Caki2 (cell line): ENCODE measurements around the gene UGDH. TPM values are rescaled to one million over a fixed set of nuclear protein-coding genes. Genes with fewer than 3 reads are reported as not detected.
A peak's percentile ranks its signal among the peaks of the same experiment; 100 is the strongest.
"Not testable (repeated sequence)": the region's sequence is repeated elsewhere in the genome, so short reads cannot be mapped to it uniquely, and the experiment has no call there.

ENCODE experiments used
- DNase-seq: peaks from one replicate; pipeline ENCODE4 v3.0.0-alpha.2; 2015; ENCODE audit warnings: low read depth
- in situ Hi-C: cut with HindIII; loops from 2 replicates; pipeline ENCODE4 v1.10.0; 2016; ENCODE audit warnings: low sequenced_read_pairs, low pct_unique_long_range_greater_than_20kb, mixed read lengths
- total RNA-seq: library from RNA; depleted of rRNA; stranded (reverse); fragments of >200 nt; shearing (Covaris generic); gene quantifications from 2 replicates; pipeline ENCODE4 v1.2.3, GENCODE V29; 2014; ENCODE audit warnings: low replicate concordance; rRNA removed

UGDH gene
- total RNA-seq, 1 experiment from 2014 or later: 817 TPM

DNA sequence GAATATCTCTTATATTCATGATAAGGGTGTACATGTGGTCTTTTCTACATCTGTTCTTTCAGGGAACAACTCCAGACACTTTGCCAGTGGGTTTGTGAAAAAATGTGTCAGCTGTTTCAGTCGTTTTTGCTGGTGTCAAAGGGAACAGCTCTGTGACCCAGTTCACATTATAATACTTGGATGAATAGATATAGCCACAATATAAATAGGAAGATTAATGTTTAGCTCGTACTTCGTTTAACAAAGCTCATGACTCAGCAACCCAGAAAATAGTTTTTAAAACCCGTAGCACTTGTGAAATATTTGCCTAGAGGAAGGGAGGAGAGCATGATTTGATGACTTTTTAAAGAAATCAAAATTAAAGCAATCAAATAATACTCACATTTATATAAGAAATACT, 60.5 kb downstream of the UGDH start:
- in situ Hi-C loops: no loop called here

DNA sequence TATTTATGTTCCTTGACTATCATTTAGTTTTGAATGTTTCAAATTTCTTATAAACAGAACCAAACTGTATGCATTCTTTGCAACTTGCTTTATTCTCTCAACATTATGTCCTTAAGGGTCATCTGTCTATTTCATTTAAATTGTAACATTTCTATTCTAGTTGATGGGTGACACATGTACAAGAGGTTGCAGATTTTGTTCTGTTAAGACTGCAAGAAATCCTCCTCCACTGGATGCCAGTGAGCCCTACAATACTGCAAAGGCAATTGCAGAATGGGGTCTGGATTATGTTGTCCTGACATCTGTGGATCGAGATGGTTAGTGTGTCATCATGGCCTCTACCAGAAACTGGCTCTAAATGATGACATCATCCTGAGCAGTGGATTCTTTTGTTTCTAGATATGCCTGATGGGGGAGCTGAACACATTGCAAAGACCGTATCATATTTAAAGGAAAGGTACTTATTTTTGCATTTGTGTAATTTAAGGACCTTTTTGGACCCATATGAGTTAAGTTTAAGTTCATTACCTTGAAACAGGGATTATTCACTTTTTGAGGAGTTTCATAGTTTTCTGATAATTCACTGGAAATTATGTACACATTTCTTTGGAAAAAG, 62.2 kb downstream of the UGDH start:
- in situ Hi-C loops: no loop called here
- DNase-seq: peak; percentile 68

More for the DNA sequence above, 60.5 kb downstream of the UGDH start:
- DNase-seq: peak; percentile 83

DNA sequence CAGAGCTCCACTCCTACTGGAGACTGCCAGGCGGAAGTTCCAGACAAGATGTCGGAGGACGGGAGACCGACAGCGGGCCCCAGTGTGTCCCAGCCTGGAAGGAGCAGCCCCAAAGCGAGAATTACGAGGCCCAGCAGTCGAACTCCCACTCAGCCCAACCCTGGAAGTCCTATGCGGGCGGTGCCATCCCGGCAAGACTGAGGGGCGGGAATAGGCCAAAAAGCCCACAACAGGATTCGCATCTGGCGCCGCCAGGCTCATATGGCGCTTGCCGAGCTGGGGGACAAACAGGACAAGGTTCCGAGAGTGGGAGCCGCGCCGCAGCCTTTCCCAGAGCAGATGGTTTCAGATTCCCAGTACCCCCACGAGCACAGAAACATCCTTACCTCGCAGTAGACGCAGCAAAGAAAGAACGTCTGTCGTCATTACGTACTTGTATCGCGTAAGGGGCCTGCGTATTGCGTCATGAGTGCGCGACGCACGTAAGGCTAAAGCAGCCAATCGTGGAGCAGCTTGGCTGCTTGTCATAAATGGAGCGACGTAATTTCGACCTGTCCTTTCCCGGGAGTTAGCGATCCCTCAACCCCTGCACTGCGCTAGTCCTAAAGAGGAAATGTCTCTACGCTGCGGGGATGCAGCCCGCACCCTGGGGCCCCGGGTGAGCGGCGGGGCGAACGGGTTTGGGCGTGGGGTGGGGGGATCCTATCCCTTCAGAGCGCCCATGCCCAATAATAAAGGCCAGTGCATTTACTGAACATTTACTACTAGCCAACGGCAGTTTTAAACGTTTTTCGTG, 68.5 kb downstream of the UGDH start, which contains the start of the genes LIAS and RPL9:
LIAS (plus strand) TSS at position 552 of the 796 bp plus-strand sequence; CDS start at position 614, 62 bp downstream.
RPL9 (minus strand) TSS at position 418 of the 796 bp plus-strand sequence. CDS start 483 bp downstream, outside the sequence.
- DNase-seq: peak; percentile 93
- in situ Hi-C loops: no loop called here

DNA sequence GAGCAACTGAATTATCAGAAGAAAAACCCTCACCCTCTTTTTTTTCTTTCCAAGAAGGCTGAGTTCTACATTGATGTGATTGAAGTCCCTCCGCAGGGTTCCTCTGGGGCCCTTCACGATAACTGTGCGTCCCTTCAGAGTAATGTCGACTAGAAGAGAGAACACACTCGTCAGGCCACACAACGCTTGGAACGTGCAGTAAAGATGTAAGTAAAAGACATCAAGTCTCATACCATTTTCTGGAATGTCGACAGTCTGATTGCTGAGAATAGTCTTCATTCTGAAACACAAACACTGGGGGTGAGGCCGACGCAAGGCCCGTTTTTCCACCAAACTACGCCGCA, 69.1 kb downstream of the UGDH start:
- in situ Hi-C loops, DNase-seq: not testable (repeated sequence)

DNA sequence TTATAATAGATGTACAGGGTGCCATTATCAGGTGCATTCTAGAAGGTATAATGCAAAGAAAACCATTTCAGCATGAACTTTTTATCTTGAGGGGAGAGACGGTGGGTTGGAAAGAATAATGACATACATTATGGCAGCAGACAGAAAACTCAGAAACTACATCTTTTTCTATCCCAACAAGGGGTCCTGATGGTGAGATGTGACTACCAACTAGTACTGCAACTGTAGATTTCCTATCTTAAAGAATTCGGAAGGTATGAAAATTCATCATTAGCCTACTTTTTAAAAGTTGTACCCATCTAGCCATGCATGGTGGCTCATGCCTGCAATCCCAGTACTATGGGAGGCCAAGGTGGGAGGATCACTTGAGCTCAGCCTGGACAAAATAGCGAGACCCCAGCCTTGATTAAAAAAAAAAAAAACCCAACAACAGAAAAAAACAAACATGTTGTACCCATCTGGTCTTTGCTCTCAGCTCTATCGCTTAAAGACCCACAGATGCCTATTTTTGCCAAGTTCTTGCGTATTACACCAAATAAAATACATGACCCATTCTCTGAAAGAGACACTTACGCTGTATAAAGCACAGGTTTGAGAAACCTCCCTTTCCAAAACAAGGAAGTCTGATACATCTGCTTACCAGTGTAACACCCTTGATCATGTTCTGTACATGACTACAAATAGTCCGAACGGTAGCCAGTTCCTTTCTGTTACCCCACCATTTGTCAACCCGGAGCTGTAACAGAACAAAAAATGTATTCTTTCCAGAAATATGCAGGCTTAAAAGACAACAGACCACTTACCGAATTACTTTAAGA, 70.1 kb downstream of the UGDH start:
- in situ Hi-C loops: no loop called here
- no peak for DNase-seq

DNA sequence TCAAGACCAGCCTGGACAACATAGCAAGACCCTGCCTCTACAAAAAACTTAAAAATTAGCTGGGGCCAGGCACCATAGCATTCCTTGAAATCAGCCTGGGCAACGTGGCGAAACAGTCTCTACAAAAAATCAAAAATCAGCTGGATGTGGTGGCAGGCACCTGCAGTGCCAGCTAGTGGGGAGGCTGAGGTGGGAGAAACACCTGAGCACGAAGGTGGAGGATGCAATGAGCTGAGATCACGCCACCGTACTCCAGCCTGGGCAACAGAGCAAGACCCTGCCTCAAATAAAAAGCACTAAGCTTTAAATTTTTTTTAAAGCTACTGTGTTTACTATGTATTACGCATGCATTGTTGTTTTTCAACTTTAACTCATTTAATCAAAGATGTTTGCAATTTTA, 71.8 kb downstream of the UGDH start:
- in situ Hi-C loops: no loop called here
- DNase-seq: no peak

DNA sequence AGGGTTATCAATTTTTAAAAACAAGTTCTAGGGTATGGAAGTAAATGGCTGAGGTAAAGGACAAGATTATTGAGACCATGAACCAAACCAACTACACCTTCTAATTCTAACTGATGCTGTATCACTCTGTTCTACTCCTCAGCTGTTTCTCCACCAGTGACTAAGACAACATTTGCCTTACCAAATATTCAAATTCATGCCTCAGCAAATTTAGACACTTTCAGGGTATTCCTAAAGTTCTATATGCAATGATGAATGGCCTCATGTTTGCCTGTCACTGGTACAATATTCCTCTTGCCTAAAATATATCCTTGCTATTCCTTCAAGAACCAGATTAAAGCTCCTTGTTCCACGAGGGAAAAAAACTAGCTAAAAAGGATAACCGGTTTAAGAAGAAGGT, 73.5 kb downstream of the UGDH start:
- in situ Hi-C loops: no loop called here
- no peak for DNase-seq

DNA sequence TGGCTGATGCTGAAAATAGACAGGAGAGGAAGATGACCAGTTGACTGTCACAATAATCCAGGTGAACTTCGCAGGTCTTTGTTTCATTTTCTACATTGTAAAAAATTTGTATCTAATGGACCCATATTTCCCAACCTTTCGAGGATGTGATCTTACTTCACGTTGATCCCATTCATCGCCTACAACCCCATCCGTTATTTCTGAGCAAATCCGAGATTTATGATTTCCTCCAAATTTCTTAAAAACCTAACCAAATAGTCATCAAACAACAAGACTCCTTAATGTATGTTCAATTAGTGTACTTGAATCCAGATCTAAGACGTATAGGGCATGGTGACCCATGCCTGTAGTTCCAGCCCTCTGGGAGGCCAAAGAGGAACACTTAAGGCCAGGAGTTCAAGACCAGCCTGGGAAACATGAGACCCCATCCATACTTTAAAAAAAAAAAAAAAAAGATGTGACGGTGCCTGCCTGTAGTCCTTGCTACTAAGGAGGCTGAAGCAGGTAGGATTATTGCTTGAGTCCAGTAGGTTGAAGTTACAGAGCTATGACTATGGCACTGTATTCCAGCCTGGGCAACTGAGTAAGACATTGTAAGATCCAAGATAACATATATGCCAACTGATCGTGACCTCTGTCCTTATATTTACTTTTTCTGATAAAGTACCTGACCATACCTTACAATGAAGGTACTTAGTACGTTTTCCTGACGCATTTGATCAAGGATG, 74.2 kb downstream of the UGDH start:
- in situ Hi-C loops: no loop called here
- DNase-seq: no peak

DNA sequence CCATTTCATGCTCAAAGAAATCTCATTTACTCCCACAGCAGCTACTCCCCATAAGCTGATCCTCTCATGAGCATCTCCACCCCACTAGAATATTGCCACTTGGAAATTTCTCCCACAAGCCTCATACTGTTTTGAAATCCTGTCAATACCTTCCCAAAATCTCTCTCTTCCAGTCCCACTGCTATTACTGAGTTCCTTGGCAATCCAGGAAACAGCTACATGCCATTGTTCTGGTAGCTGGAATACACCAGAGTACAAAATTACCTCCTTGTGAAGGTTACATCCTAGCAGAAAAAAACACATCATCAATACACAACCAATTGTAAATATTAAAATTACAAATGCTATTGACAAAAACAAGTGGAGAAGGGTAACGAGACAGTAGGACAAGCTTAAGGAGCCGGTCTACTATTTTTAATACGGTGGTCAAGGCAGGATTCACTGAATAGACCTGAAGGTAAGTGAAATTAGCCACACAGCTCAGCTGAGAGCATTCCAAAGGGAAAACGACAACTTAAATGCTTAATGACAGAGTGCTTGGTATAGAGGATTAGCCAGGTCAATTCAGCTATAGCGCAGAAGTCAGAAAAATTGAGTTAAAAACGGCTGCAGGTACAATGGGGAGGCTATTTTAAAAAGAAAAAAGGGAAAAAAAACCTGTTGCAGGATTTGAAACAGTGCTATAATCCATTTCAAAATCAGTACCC, 74.9 kb downstream of the UGDH start:
- no peak for DNase-seq
- in situ Hi-C loops: no loop called here

DNA sequence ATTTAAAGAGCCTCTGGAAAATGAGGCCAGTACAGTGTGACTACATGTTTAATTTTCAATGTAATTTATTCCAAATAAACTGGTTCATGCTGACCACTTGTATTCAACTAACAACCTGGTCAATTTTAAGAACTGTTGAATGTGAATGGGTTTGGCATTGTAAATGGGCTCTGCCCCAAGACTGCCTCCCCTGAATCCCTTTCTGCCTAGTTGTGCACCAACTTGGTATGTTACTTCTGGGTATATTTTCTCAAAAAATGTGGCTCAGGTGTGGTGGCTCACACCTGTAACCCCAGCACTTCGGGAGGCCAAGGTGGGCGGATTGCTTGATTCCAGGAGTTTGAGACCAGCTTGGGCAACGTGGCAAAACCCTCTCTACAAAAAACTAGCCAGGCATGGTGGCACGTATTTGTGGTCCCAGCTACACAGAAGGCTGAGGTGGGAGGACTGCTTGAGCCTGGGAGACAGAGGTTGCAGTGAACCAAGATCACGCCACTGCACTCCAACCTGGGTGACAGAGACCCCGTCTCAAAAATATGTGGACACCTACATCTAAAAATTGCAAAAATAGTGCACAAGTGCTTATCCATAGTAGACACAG, 75.7 kb downstream of the UGDH start:
- no peak for DNase-seq
- in situ Hi-C loops: no loop called here

DNA sequence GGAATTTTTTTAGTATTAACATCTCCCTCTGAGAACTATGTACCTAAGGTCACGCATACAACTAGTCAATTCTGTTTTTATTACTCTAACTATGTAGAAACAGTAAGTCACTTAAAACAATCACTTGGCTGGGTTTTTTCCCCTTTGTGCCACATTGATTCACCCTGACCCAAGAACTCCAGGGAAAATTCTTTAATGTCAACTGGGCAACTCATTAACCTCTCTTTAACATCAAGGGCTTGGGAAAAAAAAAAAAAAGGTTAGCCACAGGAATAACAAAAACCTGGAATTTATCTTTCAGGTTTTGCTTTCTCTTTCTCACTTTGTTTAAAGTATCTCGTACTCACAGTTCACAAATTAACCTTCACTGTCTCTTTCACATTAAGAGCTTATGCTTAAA, 76.6 kb downstream of the UGDH start:
- in situ Hi-C loops: no loop called here
- DNase-seq: peak; percentile 81

Other genes with a start within 250 kb of the UGDH start
- 27.2 and 51.0 TPM in 2 replicates for gene RFC1, start 161.1 kb downstream of the UGDH start, total RNA-seq
- 0.68 and 0.75 TPM in 2 replicates for gene KLB, start 120.5 kb downstream of the UGDH start, total RNA-seq
- gene RPL9, start 68.5 kb downstream of the UGDH start, total RNA-seq: 1,660 and 1,718 TPM in 2 replicates
- 27.6 and 49.3 TPM in 2 replicates for gene LIAS, start 68.4 kb downstream of the UGDH start, total RNA-seq
- gene SMIM14, start 111.4 kb upstream of the UGDH start, total RNA-seq: 50.1 and 97.2 TPM in 2 replicates
- gene UBE2K, start 170.7 kb upstream of the UGDH start, total RNA-seq: 9.4 and 12.4 TPM in 2 replicates